D721Med (cell line): ENCODE results near the gene TEC.
A peak's percentile ranks its signal among the peaks of the same experiment; 100 is the strongest.

Source experiments
- DNase-seq: peaks from one replicate; pipeline ENCODE4 v3.0.0; 2011; ENCODE audit warnings: low spot score; ENCODE audit not compliant: insufficient read length
- FAIRE-seq: peaks from 2 replicates; lab custom pipeline; 2011; peaks lifted over from hg19 to GRCh38; lab: Jason Lieb, UNC
- TF ChIP-seq, protein P1 (sequence below): IDR thresholded peaks from 2 replicates; pipeline ENCODE4 v1.5.1; 2012; ENCODE audit warnings: mild to moderate bottlenecking, control low read depth; ENCODE audit not compliant: insufficient read depth; ENCODE audit errors: missing control alignments

The TEC gene

DNA sequence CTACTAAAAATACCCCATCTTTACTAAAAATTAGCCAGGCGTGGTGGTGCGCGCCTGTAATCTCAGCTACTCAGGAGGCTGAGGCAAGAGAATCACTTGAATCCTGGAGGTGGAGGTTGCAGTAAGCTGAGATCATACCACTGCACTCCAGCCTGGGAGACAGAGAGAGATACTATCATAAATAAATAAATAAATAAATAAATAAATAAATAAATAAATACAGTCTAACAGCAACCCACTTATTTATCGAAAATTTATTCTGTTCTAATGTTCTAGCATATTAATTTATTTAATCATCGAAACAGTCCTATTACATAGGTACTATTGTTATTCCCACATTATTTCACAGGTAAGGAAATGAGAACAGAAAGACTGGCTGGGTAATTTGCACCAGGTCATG lies 117.4 kb downstream of the TEC start:
- TF ChIP-seq, protein P1, sequence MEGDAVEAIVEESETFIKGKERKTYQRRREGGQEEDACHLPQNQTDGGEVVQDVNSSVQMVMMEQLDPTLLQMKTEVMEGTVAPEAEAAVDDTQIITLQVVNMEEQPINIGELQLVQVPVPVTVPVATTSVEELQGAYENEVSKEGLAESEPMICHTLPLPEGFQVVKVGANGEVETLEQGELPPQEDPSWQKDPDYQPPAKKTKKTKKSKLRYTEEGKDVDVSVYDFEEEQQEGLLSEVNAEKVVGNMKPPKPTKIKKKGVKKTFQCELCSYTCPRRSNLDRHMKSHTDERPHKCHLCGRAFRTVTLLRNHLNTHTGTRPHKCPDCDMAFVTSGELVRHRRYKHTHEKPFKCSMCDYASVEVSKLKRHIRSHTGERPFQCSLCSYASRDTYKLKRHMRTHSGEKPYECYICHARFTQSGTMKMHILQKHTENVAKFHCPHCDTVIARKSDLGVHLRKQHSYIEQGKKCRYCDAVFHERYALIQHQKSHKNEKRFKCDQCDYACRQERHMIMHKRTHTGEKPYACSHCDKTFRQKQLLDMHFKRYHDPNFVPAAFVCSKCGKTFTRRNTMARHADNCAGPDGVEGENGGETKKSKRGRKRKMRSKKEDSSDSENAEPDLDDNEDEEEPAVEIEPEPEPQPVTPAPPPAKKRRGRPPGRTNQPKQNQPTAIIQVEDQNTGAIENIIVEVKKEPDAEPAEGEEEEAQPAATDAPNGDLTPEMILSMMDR: no peak
- no peak for FAIRE-seq
- DNase-seq: no peak

DNA sequence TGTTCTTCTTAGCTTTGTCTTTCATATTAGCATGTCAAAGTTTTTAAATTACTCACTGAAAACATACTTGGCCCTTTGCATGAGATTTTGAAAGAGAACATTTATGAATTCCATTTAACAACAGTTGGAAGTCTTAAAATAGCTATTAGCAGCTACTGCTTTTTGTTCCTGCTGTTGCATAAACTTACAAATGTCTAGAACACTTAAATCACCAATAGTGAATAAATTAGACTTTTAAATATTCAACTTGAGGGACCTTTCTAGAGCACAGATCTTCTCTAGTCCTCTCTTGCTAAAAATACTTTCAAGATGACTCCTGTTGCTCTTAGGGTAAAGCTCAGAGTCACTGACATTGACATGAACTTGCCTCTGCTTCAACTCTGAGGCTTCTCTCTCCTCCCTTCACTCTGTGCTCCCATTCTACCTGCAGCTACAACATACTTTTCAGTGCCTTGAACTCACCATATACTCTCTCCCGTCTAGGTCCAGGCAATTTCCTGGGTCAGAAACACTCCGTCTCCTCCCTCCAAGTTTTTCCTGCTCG lies 119.7 kb downstream of the TEC start:
- no peak for FAIRE-seq
- TF ChIP-seq, protein P1: no peak
- no peak for DNase-seq

DNA sequence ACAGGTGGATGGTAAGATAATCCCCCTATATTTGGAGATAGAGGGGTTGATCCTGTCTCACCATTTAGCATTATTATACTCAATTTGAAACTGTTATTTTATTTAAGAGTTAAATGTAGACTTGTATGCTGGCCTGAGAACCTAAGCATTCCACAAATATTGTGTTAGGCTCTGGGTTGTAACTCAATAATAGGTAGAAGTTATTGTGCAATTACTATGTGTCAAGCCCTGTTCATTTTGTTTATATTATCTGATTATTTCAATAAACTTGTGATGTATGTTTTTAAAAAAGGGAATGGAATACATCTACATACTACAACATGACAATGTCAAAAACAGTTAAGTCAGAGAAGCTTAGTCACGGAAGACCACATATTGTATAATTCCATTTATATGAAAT lies 122.0 kb downstream of the TEC start:
- TF ChIP-seq, protein P1: no peak
- no peak for DNase-seq
- FAIRE-seq: no peak

DNA sequence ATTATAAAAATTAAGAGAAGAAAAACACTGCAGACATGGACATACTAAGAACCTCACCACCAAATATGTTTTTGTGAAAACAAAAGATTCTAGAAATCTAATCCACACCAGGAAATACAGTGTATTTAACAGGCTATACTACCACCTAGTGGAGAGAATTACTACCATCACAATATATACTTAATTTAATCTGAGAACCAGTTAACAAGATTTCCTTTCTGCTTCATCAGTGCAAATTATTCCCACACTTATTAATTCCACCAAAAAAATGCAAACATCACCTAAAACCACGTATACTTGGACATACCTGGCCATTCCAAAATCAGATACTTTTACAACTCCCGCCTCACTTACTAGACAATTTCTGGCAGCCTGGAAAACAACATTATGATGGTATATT lies 128.6 kb downstream of the TEC start:
- peak; percentile 25 for FAIRE-seq
- DNase-seq: peak; percentile 19
- TF ChIP-seq, protein P1: peak; percentile 55

DNA sequence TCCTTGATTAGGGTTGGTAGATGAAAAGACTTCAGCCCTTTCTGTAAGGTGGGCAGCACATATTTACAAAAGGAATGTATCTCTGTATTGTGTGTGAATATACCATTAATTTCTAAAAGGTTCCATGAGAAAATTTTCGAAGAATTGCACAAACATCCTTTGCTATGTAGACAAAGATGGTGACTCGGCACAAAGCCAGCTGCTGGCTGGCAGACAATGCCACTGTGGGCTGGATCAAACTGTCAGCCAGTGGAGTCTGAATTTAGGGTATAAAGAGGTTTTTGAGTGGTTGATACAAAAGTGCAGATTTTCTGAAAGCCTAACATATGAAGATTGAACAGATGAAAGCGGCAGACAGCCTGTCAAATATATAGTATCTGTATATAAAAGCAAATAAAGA lies 129.9 kb downstream of the TEC start:
- DNase-seq (no peak), FAIRE-seq (no peak)
- TF ChIP-seq, protein P1: no peak

DNA sequence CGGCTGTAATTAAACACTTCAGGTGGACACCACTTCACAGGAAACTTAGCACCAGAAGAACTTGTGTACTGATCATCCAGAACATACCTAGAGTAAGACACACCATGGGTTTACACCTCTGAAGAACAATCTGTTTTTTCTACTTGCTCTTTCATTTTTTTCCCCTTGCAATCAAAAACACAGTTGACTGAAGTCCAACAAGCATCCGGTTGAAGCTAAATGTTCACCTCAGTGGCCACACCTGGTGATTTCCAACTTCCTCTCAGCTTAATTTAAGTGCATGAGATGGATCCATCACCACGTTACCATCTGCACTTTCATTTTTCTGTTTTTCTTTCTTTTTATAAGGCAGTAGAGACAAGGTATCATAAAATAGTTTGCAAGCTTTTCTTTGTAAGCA lies 130.7 kb downstream of the TEC start:
- no peak for FAIRE-seq
- TF ChIP-seq, protein P1: no peak
- DNase-seq: no peak

DNA sequence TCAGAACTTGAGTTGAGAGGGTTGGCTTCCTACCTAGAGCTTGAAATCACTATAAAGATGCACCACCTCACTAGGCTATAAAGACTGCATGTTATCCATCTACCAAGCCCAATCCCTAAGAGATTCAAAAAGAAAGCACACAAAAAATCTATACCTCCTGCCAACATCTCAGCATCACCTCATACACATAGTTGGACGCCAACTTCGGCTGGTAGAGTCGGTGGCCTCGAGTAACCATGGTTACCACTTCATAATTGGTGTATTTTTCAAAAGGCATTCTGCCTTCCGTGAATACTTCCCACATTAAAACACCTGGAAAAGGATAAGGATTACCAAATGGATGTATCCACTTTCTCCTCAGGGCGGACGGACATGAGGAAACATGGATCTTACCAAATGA lies 131.1 kb downstream of the TEC start:
- FAIRE-seq (no peak), DNase-seq (no peak)
- TF ChIP-seq, protein P1: no peak
